Fibroblast of villous mesenchyme (primary cell): Measurements from ENCODE around the gene QRICH2. TPM values are rescaled to one million over a fixed set of nuclear protein-coding genes. Genes with fewer than 3 reads are reported as not detected.

ENCODE experiments used
- DNase-seq: peaks from one replicate; pipeline ENCODE4 v3.0.0-alpha.2; 2010; ENCODE audit warnings: low read depth
- H3K4me3 ChIP-seq: 2 replicates; pipeline ENCODE4 v1.5.1; 2011; ENCODE audit warnings: low read depth, mild to moderate bottlenecking, low read length
- total RNA-seq: library from RNA; depleted of rRNA; stranded (reverse); fragments of >200 nt; gene quantifications from 2 replicates; pipeline ENCODE4 v1.2.3, GENCODE V29; 2012
- TF ChIP-seq, protein P1 (sequence below): IDR thresholded peaks from 2 replicates; pipeline ENCODE4 v1.5.1; 2012; ENCODE audit warnings: low read depth, mild to moderate bottlenecking, low read length; ENCODE audit not compliant: insufficient read depth

QRICH2 gene
- total RNA-seq, 1 donor = 2.2 TPM

DNA sequence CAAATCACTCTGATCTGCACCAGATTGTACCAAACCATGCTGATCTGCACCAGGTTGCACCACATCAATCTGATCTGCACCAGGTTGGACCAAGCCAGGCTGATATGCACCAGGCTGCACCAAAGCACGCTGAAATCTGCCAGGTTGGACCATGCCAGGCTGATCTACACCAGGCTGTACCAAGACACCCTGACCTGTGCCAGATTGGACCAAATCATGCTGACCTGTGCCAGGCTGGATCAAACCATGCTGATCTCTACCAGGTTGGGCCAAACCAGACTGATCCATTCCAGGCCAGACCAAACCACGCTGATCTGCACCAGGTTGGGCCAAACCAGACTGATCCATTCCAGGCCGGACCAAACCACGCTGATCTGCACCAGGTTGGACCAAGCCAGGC, 15.5 kb downstream of the QRICH2 start:
- DNase-seq = no peak
- TF ChIP-seq, protein P1, sequence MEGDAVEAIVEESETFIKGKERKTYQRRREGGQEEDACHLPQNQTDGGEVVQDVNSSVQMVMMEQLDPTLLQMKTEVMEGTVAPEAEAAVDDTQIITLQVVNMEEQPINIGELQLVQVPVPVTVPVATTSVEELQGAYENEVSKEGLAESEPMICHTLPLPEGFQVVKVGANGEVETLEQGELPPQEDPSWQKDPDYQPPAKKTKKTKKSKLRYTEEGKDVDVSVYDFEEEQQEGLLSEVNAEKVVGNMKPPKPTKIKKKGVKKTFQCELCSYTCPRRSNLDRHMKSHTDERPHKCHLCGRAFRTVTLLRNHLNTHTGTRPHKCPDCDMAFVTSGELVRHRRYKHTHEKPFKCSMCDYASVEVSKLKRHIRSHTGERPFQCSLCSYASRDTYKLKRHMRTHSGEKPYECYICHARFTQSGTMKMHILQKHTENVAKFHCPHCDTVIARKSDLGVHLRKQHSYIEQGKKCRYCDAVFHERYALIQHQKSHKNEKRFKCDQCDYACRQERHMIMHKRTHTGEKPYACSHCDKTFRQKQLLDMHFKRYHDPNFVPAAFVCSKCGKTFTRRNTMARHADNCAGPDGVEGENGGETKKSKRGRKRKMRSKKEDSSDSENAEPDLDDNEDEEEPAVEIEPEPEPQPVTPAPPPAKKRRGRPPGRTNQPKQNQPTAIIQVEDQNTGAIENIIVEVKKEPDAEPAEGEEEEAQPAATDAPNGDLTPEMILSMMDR = no peak
- H3K4me3 ChIP-seq = no peak overlapping the region

DNA sequence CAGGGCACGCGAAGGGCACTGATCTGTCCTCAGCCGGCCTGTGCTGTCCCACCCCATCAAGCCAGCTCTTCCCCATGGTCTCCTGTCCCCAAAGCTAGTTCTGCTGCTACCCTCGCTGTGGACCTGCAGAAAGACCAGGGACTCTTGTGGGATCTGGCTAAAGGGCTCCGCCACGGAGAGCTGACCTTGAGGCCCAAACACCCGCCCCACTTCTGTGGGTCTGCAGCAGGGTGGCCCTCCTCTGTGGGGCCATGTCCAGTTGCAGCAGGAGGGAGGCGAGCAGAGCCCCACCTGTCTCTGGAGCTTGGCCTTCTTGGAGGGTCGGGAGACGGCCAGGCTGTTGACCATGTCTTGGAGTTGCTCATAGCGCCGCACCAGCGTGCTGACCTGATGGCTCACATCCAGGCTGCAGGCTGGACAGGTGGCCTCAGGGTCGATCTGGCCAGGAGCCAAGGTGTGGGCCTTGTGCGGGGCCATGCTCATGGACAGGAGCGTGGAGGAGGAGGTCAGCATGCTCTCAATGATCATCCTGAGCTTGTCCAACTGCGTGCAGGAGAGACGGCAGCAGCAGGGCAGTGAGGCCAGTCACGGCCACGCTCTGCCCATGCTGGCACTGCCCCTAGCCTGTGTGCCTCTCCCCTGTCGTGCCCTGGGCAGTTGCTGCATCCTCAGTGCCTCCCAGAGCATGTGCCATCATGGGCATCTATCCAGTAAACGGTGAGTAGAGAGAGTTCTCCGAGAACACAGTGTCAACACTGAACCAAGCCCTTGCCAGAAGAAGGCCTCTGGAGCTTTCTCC, 26.3 kb downstream of the QRICH2 start:
- H3K4me3 ChIP-seq = no peak overlapping the region
- DNase-seq = no peak
- TF ChIP-seq, protein P1 = no peak

DNA sequence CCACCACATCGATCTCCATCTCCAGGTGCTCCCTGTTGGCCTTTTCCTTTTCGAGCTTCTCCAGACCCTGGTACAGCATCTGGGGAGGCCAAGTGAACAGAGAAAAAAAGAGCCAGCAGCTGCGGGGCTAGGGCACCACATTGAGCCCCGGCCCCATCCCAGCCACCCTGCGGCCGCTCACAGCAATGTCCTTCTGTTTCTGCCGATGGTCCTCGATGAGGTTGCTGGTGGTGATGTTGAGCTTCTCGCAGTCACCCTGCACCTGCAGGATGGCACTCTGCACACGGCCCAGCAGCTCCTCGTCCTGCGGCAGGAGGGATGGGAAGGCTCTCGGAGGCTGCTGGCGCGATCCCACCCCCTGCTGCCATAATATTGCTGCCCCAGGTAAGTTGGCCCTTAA, 27.4 kb downstream of the QRICH2 start:
- TF ChIP-seq, protein P1 = no peak
- no peak for DNase-seq
- no peak overlapping the region for H3K4me3 ChIP-seq

DNA sequence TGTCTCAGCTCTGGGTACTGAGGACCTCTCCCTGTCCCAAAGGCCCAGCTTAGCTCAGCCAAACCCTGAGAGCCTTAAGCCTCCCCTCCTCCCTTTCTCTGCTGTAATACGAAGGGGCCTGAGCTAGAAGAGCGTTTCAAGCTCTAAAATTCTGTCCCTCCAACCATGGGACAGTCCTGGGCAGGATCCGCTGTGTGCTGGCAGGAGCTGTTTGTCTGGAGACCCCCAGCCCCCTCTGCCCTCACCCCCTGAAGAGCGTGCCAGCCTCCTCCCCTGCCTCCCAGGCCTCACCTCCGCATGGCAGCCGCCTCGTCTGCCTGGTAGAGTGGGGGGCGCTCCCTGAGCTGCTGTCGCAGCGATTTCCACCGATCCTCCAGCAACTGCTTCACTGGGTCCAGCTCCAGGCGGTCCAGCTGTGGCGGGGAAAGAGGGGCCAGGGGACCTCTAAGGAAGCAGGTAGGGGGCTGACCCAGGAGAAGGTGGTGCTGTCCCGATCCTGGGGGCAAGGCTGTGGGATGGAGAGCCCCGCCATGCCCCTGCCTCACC, 28.3 kb downstream of the QRICH2 start:
- TF ChIP-seq, protein P1 = no peak
- DNase-seq = no peak
- no peak overlapping the region for H3K4me3 ChIP-seq

DNA sequence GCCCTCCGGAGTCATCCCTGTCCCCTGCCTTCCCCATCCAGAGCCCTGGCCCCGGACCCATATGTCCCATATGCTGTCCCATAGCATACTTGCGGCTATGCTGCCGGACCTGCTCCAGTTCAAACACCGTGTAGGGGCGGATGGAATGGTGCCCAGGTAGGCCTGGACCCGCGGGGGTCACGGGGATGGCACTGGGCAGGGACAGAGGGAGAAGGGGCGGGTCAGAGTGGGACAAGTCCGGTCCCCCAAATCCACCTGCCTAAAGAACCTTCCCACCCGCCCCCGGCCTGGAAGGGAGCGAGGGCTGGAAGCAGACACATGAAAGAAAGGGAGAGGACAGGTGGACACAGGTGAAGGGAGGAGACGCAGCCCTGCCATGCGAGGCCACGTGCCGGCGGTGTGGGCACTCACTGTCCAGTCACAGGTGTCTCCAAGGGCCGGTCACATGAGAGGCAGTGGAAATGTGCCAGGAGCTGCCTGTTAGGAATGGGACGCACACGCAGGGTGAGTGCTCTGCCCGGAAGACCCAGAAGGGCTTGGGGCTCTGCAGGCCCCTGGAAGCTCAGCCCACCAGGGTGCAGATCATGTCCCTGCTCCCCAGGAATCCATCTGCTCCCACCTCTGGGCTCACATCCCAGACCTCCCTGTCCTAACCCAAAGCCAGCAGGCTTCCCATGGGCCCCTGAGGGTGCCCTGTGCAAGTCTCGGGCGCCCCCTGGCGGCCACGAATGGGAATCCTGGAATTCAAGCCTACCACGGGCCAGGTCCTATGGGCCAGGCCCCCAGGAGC, 28.9 kb downstream of the QRICH2 start:
- no peak overlapping the region for H3K4me3 ChIP-seq
- TF ChIP-seq, protein P1 = peak; percentile 96
- DNase-seq = peak; percentile 77

DNA sequence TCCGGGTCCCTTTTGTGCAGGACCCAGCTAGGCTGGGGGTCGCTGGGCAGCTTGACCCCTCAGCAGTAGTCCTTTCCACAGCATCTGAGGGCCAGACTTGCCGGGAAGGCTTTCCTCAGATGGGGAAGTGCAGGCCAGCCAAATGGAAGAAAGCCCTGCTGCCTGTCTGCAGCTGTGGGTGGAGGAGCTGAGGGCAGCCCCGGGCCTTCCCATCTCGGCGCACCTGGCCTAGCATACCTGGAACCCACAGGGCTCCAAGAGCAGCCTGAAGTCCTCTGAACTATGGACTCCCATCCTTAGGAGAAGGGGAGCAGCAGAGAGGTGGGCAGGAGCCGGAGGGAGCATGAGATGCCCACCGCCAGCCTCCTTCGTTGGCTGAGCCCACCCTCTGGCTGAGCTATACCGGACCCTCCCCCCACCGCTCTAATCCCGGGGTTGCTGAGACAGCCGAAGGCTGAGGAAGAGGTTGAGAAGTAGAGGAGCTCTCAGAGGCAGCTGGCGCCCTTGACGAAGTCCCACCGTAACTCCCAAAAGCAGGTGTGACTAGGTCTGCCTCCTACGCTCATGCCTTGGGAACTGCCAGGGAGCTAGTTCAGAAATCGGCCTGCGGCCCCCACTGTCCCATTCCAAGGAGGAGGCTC, 29.7 kb downstream of the QRICH2 start:
- TF ChIP-seq, protein P1 = no peak

More for the DNA sequence above, 29.7 kb downstream of the QRICH2 start:
- no peak for DNase-seq
- H3K4me3 ChIP-seq = no peak overlapping the region
